GM23338 (cell line): ENCODE results near the gene TTC3. TPM values are rescaled to one million over a fixed set of nuclear protein-coding genes. Genes with fewer than 3 reads are reported as not detected.

Experiments
- ATAC-seq: fragments of 200-7000 bp; cut with Tn5 transposase; 3 replicates; pipeline ENCODE4 v1.9.1; 2020
- DNase-seq: peaks from one replicate; pipeline ENCODE4 v3.0.0-alpha.2; 2015; ENCODE audit warnings: low spot score
- H2AFZ ChIP-seq: fragments of 200-600 bp; sonication (generic); 2 replicates; pipeline ENCODE4 v1.8.0; 2016; ENCODE audit warnings: antibody characterized with exemption, mild to moderate bottlenecking, moderate library complexity
- H3F3A ChIP-seq: fragments of 200-600 bp; sonication (generic); replicated peaks from 2 replicates; pipeline ENCODE4 v1.8.0; 2017; ENCODE audit warnings: antibody characterized with exemption, mixed run types, low read depth
- H3K27ac ChIP-seq: fragments of 200-600 bp; sonication (generic); 2 replicates; pipeline ENCODE4 v1.6.1; 2016; ENCODE audit warnings: low read depth
- H3K27me3 ChIP-seq: fragments of 200-600 bp; sonication (generic); 2 replicates; pipeline ENCODE4 v1.8.0; 2016; ENCODE audit warnings: mild to moderate bottlenecking, mixed run types, moderate library complexity; ENCODE audit not compliant: insufficient read depth
- H3K36me3 ChIP-seq: fragments of 200-600 bp; sonication (generic); 2 replicates; pipeline ENCODE4 v1.8.0; 2016; ENCODE audit warnings: mild to moderate bottlenecking; ENCODE audit not compliant: insufficient read depth
- H3K4me1 ChIP-seq: fragments of 200-600 bp; sonication (generic); 2 replicates; pipeline ENCODE4 v1.8.0; 2016; ENCODE audit warnings: mild to moderate bottlenecking, moderate library complexity; ENCODE audit not compliant: insufficient read depth
- H3K4me2 ChIP-seq: fragments of 200-600 bp; sonication (generic); 2 replicates; pipeline ENCODE4 v1.7.1; 2017; ENCODE audit warnings: mixed run types
- H3K4me3 ChIP-seq: fragments of 200-600 bp; sonication (generic); 2 replicates; pipeline ENCODE4 v1.6.1; 2016; ENCODE audit warnings: mixed run types
- H3K79me2 ChIP-seq: fragments of 200-600 bp; sonication (generic); replicated peaks from 2 replicates; pipeline ENCODE4 v1.8.0; 2017; ENCODE audit warnings: mild to moderate bottlenecking; ENCODE audit not compliant: insufficient read depth
- H3K9me2 ChIP-seq: fragments of 200-600 bp; sonication (generic); 2 replicates; pipeline ENCODE4 v1.8.0; 2017; ENCODE audit not compliant: insufficient read depth
- H4K20me1 ChIP-seq: fragments of 200-600 bp; sonication (generic); replicated peaks from 2 replicates; pipeline ENCODE4 v1.8.0; 2017; ENCODE audit warnings: mild to moderate bottlenecking; ENCODE audit not compliant: insufficient read depth
- H3K27ac Mint-ChIP-seq: 2 replicates; pipeline ENCODE4 v1.8.0; 2020; ENCODE audit warnings: inconsistent platforms, mild to moderate bottlenecking, moderate library complexity, mixed read lengths
- H3K27me3 Mint-ChIP-seq: 3 replicates; pipeline ENCODE4 v1.8.0; 2022; ENCODE audit warnings: low read depth, mild to moderate bottlenecking, moderate library complexity, mixed read lengths, inconsistent platforms; ENCODE audit not compliant: insufficient read depth, poor library complexity
- H3K36me3 Mint-ChIP-seq: 3 replicates; pipeline ENCODE4 v1.8.0; 2021; ENCODE audit warnings: low read depth, mild to moderate bottlenecking, inconsistent platforms, moderate library complexity, mixed read lengths
- H3K4me1 Mint-ChIP-seq: 3 replicates; pipeline ENCODE4 v1.8.0; 2020; ENCODE audit warnings: mild to moderate bottlenecking, inconsistent platforms, mixed read lengths
- H3K4me3 Mint-ChIP-seq: 3 replicates; pipeline ENCODE4 v1.8.0; 2021; ENCODE audit warnings: moderate library complexity, mild to moderate bottlenecking, inconsistent platforms, mixed read lengths
- H3K9me3 Mint-ChIP-seq: 3 replicates; pipeline ENCODE4 v1.8.0; 2020; ENCODE audit warnings: moderate library complexity, mild to moderate bottlenecking, inconsistent platforms, mixed read lengths
- CREB1 ChIP-seq: fragments of 250-450 bp; sonication (Bioruptor Pico); IDR thresholded peaks from 2 replicates; pipeline ENCODE4 v1.5.0; 2020; ENCODE audit warnings: low read depth, mild to moderate bottlenecking, moderate library complexity
- CTCF ChIP-seq, 2 experiments: fragments of 200-600 bp in 1 of 2; sonication (generic) in 1 of 2; conservative IDR thresholded peaks; 2 replicates each; pipeline versions ENCODE4 v1.5.1 to v1.6.1; 2016 to 2017; ENCODE audit warnings: antibody characterized with exemption in 2 of 2, low read depth in 2 of 2, mild to moderate bottlenecking in 2 of 2, moderate library complexity in 1 of 2
- EZH2 ChIP-seq: fragments of 200-600 bp; sonication (generic); IDR thresholded peaks from one replicate; pipeline ENCODE4 v1.8.0; 2017; ENCODE audit warnings: antibody characterized with exemption, mild to moderate bottlenecking, low read depth; ENCODE audit not compliant: unreplicated experiment
- EZH2phosphoT487 ChIP-seq: fragments of 200-600 bp; sonication (generic); IDR thresholded peaks from one replicate; pipeline ENCODE4 v1.8.1; 2018; ENCODE audit warnings: antibody characterized with exemption; ENCODE audit not compliant: unreplicated experiment
- JUNB ChIP-seq: IDR thresholded peaks from one replicate; pipeline ENCODE4 v1.6.1; 2016; ENCODE audit warnings: antibody characterized with exemption; ENCODE audit not compliant: unreplicated experiment
- NANOG ChIP-seq: IDR thresholded peaks from 2 replicates; pipeline ENCODE4 v1.6.1; 2016; ENCODE audit warnings: antibody characterized with exemption, borderline replicate concordance
- POLR2AphosphoS5 ChIP-seq: IDR thresholded peaks from 2 replicates; pipeline ENCODE4 v1.6.1; 2016; ENCODE audit warnings: antibody characterized with exemption, low read depth
- REST ChIP-seq: IDR thresholded peaks from one replicate; pipeline ENCODE4 v1.6.1; 2018; ENCODE audit warnings: antibody characterized with exemption; ENCODE audit not compliant: unreplicated experiment
- STAT1 ChIP-seq: IDR thresholded peaks from one replicate; pipeline ENCODE4 v1.6.1; 2016; ENCODE audit warnings: antibody characterized with exemption; ENCODE audit not compliant: unreplicated experiment
- ZNF114 ChIP-seq: fragments of 250-450 bp; sonication (Bioruptor Pico); IDR thresholded peaks from 2 replicates; pipeline ENCODE4 v1.5.0; 2020; ENCODE audit warnings: mild to moderate bottlenecking, moderate library complexity
- ZNF331 ChIP-seq: fragments of 250-450 bp; sonication (Bioruptor Pico); IDR thresholded peaks from 2 replicates; pipeline ENCODE4 v1.5.0; 2020; ENCODE audit warnings: low read depth, mild to moderate bottlenecking, moderate library complexity
- polyA plus RNA-seq: library from polyadenylated mRNA; unstranded; fragments of >200 nt; fragmentation: Nextera tagmentation; extraction: Ambion mirVana; gene quantifications from 2 replicates; pipeline ENCODE4 v1.2.1, GENCODE V29; 2016
- total RNA-seq: library from RNA; depleted of rRNA; stranded (reverse); fragments of >200 nt; shearing (Covaris generic); gene quantifications from 2 replicates; pipeline ENCODE4 v1.2.3, GENCODE V29; 2014

TTC3 gene
- total and polyA plus RNA-seq, 2 experiments from 2014 or later = 28.9 to 48.6 TPM

DNA sequence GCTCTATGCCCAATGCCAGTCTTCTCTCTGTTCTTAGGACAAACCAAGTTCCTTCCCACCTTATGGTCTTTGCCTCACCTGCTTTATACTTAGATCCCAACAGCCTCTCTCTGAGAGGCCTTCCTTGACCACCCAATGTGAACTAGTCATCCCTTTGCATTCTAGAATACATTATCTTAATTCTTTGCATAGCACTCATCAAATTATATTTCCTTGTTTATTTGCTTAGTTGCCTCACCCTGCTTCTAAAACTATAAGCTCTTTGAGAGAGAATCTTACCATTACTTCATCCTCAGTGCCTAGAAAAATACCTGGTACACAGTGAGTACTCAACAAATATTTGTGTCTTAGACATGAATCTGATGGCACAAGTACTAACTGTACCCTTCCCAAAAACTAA is 8.2 kb upstream of the TTC3 start:
- Histone ChIP-seq H3K79me2 (no peaks in the 10 kb centered on the region), H3K9me2 (no peaks in the 10 kb centered on the region), H4K20me1 (no peaks in the 10 kb centered on the region), H2AFZ (no peak overlapping the region), H3K27ac (no peak overlapping the region), H3F3A (no peaks in the 10 kb centered on the region), H3K36me3 (no peaks in the 10 kb centered on the region), H3K4me3 (no peak overlapping the region), H3K4me2 (no peak overlapping the region), H3K4me1 (peaks cover 14% of the 10 kb centered on the region), H3K27me3 (no peaks in the 10 kb centered on the region)
- no peaks in the 10 kb centered on the region for H3K27me3 Mint-ChIP-seq
- ATAC-seq = no peak
- H3K27ac Mint-ChIP-seq = no peak overlapping the region
- peaks cover 9% of the 10 kb centered on the region; the same call in 2 of the 3 replicates for H3K36me3 Mint-ChIP-seq
- DNase-seq = no peak
- no peaks in the 10 kb centered on the region for H3K9me3 Mint-ChIP-seq
- no peak overlapping the region for H3K4me3 Mint-ChIP-seq
- H3K4me1 Mint-ChIP-seq = peaks cover 16% of the 10 kb centered on the region
- no peak for TF ChIP-seq ZNF114 (CRISPR knock-in tag)
- TF ChIP-seq EZH2 = no peak
- no peak for TF ChIP-seq EZH2phosphoT487
- TF ChIP-seq STAT1 = no peak
- TF ChIP-seq CREB1 (CRISPR knock-in tag) = no peak
- no peak for TF ChIP-seq JUNB
- TF ChIP-seq CTCF (conservative IDR thresholded peaks at IDR 0.05; ENCODE audit: low read depth in 2 of 2) = no peak

DNA sequence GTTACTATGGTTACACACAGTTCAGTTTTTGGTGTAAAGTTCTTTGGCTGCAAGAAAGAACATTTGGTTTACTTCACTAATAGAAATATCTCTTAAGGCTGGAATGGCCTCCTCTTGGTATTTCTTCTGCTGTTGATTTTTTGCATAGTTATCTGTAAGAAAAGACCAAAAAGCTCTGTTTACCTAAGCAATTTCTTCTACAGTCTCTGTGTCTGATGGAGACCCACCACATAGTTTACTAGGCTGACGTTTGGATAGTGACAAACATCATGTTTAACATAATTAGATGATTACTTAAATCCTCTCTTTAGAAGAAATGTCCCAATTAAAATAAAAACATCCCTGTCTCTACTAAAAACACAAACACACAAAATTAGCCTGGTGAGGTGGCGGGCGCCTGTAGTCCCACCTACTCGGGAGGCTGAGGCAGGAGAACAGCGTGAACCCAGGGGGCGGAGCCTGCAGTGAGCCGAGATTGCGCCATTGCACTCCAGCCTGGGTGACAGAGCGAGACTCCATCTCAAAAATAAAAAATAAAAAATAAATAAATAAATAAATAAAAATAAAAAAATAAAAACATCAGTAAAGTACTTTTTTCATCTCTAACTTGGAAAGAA is 7.4 kb upstream of the TTC3 start:
- H3K36me3 Mint-ChIP-seq = peaks cover 9% of the 10 kb centered on the region; the same call in 2 of the 3 replicates
- ATAC-seq (no peak), DNase-seq (no peak)
- no peak overlapping the region for H3K4me3 Mint-ChIP-seq
- Histone ChIP-seq H4K20me1 (no peaks in the 10 kb centered on the region), H3K4me1 (peaks cover 6% of the 10 kb centered on the region), H3K27me3 (no peaks in the 10 kb centered on the region), H3K36me3 (no peaks in the 10 kb centered on the region), H3K4me2 (no peak overlapping the region), H3K9me2 (no peaks in the 10 kb centered on the region), H3K4me3 (no peak overlapping the region), H3K27ac (no peak overlapping the region), H2AFZ (no peak overlapping the region), H3K79me2 (no peaks in the 10 kb centered on the region), H3F3A (no peaks in the 10 kb centered on the region)
- H3K27ac Mint-ChIP-seq = no peak overlapping the region
- no peaks in the 10 kb centered on the region for H3K9me3 Mint-ChIP-seq
- peaks cover 8% of the 10 kb centered on the region for H3K4me1 Mint-ChIP-seq
- no peaks in the 10 kb centered on the region for H3K27me3 Mint-ChIP-seq
- TF ChIP-seq POLR2AphosphoS5 = no peak
- no peak for TF ChIP-seq ZNF331 (CRISPR knock-in tag)
- no peak for TF ChIP-seq STAT1
- no peak for TF ChIP-seq NANOG
- TF ChIP-seq REST = no peak
- TF ChIP-seq ZNF114 (CRISPR knock-in tag) = no peak
- TF ChIP-seq JUNB = no peak
- TF ChIP-seq EZH2phosphoT487 = no peak
- no peak for TF ChIP-seq EZH2
- no peak for TF ChIP-seq CTCF (conservative IDR thresholded peaks at IDR 0.05; ENCODE audit: low read depth in 2 of 2)
- TF ChIP-seq CREB1 (CRISPR knock-in tag) = no peak
